GM21367 (cell line): ENCODE measurements around the gene BMPR1B.
"Not testable (repeated sequence)": the region's sequence is repeated elsewhere in the genome, so short reads cannot be mapped to it uniquely, and the experiment has no call there.

ENCODE experiments used
- ATAC-seq: cut with Tn5 transposase; IDR thresholded peaks from one replicate; pipeline ENCODE4 v1.9.1; 2021; ENCODE audit not compliant: unreplicated experiment

Gene BMPR1B

DNA sequence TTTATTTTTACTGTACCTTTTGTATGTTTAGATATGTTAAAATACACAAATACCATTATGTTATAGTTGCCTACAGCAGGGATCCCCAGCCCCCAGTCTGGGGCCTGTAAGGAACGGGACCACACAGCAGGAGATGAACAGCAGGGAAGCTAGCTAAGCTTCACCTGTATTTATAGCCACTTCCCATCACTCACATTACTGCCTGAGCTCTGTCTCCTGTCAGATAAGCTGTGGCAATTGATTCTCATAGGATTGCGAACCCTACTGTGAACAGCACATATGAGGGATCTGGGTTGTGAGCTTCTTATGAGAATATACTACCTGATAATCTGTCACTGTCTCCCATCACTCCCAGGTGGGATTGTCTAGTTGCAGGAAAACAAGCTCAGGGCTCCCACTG, 73.9 kb downstream of the BMPR1B start:
- ATAC-seq = no peak

DNA sequence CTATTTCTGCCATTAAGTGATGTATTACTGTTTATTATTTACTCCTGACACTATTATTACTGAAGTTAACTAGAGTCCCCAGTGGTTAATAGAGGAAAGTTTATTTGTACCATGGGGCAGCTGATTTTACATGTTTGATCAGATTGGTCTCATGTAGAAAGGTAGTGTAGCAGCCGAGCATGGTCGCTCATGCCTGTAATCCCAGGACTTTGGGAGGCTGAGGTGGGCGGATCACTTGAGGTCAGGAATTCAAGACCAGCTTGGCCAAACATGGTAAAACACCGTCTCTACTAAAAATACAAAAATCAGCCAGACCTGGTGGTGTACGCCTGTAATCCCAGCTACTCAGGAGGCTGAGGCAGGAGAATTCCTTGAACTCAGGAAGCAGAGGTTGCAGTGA, 74.6 kb downstream of the BMPR1B start:
- ATAC-seq = not testable (repeated sequence)

DNA sequence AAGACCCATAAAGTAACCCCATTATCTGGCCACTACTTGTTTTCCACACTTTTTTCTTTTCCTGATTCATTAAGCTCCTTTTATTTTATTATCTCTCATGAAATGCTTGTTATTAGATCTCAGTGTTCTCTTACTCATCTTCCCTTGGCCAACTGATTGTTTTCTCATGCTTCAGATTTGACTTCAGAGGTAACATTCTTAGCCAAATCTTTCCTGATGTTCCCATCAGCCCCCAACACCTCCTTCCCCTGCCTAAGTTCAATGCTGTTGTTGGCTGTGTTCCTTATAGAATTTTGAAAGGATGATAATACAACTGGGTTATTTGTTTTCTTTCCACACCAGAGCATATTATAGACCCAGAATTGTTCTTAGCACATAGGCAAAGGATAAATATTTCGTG, 75.6 kb downstream of the BMPR1B start:
- no peak for ATAC-seq

DNA sequence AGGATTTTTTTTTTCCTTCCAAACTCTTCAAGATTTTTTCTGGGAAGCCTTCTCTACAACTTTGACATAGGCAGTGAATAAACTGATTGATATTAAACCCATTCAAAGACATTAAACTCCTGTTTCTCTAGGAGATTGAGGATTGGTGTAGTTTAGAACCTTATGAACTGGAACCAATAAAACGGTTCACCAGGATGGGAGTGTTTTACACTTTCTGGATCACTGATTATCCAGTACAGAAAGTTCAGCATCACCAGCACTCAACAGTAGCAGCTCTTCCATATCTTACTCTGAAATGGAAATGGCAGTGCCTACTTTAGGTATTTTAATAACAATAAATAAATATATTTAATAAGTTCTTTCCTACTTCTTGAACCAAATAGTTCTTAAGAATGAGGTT, 76.7 kb downstream of the BMPR1B start:
- no peak for ATAC-seq

DNA sequence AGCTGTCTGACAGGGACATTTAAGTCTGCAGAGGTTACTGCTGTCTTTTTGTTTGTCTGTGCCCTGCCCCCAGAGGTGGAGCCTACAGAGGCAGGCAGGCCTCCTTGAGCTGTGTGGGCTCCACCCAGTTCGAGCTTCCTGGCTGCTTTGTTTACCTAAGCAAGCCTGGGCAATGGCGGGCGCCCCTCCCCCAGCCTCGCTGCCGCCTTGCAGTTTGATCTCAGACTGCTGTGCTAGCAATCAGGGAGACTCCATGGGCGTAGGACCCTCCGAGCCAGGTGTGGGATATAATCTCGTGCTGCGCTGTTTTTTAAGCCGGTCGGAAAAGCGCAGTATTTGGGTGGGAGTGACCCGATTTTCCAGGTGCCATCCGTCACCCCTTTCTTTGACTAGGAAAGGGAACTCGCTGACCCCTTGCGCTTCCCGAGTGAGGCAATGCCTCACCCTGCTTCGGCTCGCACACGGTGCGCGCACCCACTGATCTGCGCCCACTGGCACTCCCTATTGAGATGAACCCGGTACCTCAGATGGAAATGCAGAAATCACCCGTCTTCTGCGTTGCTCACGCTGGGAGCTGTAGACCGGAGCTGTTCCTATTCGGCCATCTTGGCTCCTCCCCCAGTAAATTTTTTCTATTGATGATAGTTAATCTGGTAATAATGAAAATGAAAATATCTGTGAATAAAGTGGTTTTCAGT, 83.6 kb downstream of the BMPR1B start:
- not testable (repeated sequence) for ATAC-seq

DNA sequence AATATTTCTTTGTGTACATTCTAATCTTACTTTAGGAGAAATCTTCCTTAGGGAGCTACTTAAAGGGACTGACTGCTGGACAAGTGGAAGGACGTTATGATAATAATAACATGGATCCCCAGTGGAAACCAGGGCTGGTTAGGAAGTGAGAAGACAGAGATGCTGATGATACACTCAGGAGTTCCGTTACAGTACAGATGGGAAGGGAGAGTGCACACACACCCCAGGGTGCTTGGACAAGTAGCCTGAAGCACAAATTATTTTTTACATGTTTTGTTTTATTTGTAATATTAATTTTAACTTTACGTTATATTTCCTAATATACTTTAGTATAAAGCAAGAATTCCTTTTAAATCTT, 84.1 kb downstream of the BMPR1B start:
- no peak for ATAC-seq

DNA sequence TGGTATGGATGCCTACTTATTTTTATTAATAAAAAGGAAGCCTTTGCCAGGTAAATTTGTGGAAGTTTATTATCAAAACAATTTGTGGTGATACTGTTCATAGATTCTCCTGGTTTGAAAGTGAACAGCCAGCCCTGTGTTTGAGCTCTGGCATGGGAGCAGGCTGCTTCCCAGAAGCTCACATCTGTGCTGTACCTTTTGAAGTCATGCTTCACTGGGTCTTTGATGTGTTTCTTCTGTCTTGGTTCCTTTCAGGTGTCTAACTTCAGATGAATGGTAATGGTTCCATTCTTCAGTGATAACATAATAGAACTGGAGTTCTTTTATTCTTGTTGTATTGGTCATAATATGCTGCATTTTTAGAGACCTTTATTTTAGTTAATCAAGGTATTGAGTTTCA, 85.5 kb downstream of the BMPR1B start:
- no peak for ATAC-seq

DNA sequence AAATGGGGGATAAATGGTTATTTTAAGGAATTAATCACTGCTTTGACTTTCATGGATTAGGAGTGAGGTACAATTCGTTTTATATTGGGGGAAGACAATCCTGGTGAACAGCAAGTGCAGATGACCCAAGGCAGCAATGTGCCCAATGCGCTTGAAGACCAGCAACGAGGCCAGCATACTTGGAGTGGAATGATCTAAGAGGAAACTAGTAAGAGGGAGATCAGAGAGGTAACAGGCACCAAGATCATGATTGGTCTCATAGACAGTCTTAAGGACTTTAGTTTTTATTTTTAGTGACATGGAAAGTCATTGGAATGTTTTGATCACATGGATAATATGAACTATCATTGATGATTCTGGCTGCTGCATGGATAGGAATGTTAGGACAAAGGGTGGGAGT, 90.6 kb downstream of the BMPR1B start:
- no peak for ATAC-seq

DNA sequence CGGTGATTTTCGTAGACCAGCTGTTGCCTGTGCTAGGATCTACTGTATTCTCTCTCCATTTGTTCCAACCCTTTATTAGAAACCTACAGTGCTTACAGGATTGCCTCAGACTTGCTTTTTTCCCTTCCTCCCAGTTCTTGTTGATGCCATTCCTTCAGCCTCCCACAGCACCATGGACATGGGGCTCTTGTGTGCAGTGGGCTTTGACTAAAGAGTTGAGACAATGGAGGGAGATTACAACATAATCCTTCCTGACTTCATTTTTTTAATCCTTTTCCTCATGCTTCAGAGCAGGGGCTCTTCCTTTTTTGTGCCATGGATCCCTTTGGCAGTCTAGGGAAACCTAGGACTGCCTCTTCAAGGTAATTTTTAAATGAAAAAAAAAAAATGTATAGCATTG, 92.1 kb downstream of the BMPR1B start:
- no peak for ATAC-seq

DNA sequence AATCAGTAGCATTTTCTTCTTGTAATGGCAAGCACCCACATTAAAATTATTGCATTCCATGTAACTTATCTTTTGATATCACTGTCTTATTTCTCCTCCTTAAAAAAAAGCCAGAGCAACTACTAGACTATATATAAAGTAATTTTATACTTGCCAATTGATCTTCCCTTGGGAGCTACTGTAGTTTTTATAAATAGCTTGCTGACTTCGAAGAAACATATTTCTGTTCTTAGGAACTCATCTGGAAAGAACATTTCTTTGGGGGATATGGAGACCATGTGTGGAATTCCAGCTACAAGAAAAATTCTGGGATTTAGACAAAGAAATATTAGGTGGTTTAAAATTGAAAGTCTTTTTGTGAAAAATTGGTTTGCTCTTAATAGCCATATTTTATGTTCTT, 94.9 kb downstream of the BMPR1B start:
- no peak for ATAC-seq

DNA sequence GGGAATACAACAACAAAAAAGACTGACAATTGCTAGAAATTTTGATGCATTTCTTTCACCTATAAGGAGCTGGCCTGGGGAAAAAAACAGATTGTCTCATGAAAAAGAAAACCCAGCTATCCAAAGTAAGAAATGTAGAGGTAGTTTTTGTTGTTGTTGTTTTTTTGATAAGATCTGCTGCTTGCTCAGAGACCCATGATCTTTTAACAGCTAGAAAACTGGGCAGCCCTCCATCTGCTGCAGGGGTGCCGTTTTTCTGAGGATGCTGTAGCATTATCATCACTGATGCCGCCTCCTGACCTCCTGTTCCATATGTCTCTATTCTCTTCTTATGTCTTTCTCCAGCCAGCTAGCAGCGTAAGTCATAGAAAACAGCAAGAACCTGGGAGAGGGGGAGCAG, 98.3 kb downstream of the BMPR1B start:
- ATAC-seq = no peak

DNA sequence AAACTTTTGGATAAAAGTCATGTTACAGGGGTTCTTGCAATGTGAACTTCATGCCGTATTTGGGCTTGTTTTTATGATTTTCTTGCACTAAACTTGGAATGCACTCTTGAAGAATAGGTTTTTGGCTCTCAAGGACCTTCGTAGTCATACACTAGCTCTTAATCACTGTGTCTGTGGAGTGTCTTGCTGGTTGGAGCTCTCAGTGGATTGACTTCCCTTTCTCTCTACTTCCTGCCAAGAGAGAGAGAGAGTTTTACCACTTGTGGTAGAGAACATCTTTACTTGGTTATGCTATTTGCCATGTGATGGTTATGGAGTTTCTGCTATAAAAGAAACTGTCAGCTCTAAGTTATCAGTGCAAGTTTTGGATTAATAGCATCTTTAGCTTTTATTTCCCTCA, 112.4 kb downstream of the BMPR1B start:
- no peak for ATAC-seq

DNA sequence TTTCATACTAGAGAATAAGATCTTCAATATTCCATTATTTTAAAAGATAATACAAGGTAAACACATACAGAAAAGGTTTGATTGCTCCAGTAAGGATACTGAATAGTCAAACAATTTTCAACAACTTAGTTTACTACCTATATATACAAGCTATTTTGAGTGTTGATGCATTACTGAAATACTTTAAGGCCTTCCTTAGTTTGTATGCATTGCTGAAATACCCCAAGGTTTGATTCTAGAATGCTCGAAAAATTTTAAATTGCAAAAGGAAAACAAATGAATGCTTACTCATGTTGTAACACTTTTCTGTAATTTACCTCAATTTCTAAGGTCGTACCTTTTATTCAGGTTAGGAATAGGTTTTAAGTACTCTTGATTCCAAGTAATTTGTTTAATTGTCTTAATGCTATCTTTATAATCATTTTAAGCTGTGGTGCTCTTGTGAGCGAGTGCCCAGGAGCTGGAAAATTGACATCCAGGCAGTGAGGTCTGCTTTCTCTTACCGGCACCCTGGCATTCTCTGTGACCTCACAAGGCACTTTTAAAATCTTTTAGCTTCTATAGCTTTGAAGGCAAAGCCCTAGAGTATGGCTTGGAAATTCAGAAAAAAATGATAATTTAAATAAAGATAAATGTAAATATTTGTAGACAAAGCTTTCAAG, 114.0 kb downstream of the BMPR1B start:
- ATAC-seq = no peak

DNA sequence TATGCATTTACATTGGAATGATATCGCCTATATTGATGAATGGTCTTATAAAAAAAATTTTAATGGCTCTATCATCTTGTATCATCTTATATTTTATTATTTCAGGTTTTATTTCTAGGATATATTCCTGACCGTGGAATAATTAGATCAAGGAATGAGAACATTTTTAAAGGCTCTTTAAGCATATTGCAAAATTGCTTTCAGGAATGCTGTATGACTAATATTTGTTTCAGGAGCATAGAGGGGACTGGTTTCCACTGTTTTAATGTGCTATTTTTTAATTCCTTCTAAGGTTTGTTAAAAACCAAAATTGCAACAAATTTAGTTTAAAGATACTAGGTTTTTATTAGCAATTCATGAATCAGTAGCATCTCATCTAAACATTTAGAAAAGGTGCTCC, 120.2 kb downstream of the BMPR1B start:
- no peak for ATAC-seq

DNA sequence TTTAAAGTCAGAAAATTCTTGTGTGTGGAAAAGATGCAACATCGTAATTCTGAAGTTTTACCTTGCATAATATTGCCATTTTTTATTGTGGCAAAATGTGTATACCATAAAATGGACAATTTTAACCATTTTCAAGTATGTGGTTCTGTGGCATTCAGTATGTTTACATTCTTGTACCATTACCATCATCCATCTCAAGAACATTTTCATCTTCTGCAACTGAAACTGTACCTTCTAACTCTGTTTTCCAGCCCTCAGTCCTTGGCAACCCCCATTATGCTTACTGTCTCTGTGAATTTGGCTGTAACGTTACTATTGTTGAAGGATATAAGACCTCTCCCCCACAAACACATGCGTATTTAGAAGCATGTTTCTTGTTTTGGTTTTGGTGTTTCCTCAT, 123.2 kb downstream of the BMPR1B start:
- ATAC-seq = no peak

DNA sequence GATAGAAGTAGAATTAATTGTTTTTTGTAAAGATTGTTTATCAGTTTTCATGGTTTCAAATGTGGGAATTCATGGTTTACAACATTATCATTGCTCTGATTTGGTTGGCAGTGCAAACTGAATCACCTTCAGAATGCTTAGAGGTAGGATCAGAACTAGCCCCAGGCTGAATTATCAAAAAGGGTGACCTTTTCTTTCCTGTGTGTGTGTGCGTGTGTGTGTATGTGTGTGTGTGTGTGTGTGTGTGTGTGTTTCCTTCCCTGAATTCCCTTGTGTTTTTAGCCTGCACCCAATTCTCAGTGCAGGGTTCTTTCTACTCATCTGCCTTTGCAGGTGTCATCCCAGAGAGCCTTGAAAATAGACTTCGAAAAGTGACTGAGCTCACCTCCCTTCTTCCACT, 125.0 kb downstream of the BMPR1B start:
- no peak for ATAC-seq

DNA sequence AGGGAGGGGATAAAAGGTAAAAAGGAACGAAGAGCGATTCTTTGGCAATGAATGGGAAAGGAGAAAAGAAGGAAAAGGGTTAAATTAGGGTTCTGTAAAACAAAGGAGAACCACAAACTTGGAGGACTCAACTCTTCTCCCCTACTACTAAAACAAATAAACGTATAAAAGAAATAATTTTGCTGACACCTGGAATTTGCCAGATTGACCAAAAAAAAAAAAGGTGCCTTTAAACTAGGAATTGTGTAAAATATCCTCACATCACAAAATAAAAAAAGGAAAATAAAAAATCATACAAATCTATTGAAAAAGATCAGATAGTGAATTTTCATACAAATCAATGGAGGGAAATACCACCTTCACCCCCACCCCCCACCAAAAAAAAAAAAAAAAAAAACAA, 129.3 kb downstream of the BMPR1B start:
- no peak for ATAC-seq

DNA sequence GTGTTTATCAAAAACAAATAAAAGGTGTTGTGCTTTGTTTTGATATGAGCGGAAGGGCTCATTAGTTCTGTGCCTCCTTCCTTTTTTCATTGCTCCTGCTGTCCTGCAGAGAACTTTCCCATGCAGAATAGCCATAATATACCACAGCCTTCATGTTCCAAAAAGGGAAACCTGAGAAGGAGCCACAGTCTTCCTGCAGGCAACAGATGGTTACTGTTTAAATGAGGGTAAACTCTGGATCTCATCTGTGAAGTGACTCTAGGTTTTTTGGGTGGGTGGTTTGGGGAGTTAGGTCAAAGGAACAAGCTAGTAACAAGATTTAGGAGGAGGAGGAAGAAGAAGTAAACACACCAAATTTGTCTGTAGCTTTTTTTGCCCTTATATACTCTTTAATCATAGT, 131.8 kb downstream of the BMPR1B start:
- no peak for ATAC-seq

DNA sequence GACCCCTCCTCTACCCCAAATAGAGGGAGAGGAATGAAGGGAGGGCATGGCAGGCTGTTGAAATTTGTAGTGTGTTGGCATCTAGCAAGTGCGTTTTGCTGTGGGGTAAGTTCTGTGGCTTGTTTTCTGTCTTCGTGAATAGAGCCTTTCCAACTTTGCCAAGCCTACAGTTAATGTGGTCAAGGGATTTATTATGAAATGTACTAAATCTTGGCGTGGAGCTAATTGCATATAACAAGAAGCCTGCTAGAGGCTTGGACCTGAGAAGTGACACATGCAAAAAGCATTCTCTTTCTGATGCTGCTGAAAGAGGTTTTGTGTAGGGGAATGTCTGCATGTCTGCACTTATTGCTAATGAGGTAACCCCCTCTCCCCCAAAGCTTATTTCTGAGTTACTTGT, 132.2 kb downstream of the BMPR1B start:
- ATAC-seq = no peak

DNA sequence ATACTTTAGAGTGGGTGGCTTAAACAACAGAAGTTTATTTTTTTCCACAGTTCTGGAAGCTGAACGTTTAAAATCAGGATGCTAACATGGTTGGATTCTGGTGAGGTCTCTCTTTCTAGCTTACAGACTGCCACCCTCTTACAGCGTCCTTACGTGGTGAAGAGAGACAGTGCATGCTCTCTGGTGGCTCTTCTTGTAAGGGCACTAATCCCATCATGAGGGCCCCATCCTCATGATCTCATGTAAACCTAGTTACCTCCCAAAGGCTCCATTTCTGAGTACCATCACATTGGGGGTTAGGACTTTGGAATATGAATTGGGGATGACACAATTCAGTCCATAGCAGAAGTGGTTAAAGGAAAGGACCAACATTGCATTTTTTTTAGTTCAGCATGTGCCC, 132.8 kb downstream of the BMPR1B start:
- no peak for ATAC-seq

DNA sequence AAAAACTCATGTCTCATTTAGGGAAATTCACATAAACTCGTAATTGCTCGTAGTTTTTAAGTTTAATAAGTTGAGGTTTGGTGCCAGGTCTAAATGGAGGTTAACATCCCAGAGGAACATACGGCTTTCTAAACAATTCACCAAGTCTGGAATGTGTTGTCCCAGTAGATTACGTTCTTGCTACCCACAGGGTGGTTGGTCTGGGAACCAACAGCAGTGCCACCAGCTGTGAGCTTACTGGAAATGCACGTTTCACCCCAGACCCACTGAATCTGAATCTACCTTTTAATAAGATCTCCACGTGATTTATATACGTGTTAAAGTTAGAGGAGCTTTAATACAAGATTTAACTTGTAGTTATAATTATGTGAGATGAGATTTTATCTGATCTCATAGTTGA, 134.3 kb downstream of the BMPR1B start:
- ATAC-seq = no peak

DNA sequence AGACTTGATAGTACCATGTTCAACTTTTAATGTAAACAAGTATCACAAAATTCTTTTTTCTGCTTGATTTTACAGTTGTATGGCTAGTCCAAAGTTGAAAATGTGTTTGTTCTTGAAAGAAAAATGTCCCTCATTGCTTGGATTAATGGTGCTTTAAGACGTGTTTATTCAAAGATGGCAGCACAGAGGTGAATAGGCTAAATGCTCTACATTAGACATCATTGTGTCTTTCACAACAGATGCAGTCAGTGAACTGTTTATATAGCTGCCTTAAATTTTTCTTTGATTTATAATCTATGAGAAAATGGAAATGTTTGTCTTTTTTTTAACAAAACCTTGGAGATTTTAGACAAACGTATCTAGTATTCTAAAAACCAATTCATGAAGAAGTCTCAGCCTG, 137.3 kb downstream of the BMPR1B start:
- no peak for ATAC-seq

DNA sequence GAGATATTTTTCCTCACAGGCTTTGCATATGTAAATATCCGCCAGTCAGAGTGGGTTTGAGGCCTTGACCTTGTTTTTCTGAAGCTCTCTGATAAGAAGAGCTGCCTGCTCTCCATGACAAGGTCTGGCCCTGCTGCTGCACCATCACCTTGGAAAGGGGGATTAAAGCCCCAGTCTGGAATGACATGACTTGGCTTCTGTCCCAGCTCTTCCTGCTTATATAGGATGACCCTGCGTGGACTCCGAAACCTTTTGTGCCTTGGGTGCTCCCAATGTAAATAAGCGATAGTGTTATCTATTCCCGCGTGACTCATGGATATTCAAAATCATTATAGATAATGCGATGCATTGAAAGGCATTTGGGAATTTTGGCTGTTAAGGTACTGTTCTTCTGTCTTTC, 139.3 kb downstream of the BMPR1B start:
- no peak for ATAC-seq
